A673 (cell line): ENCODE data around the gene TAS1R2. TPM values are rescaled to one million over a fixed set of nuclear protein-coding genes. Genes with fewer than 3 reads are reported as not detected.

ENCODE experiments used
- BruUV-seq: library from RNA; stranded (reverse); fragments of 400-500 nt; replicated peaks from 2 replicates; lab custom pipeline; 2021; lab: Mats Ljungman, UMichigan
- CTCF ChIA-PET: fragments of 300-600 bp; sonication (Branson Sonifier 250); formaldehyde crosslinking; loops from one replicate; lab custom pipeline; 2022; ENCODE audit warnings: antibody characterized with exemption; lab: Charles Lee
- POLR2A ChIA-PET: fragments of 300-600 bp; sonication (Branson Sonifier 250); formaldehyde crosslinking; loops from one replicate; lab custom pipeline; 2022; ENCODE audit warnings: antibody characterized with exemption; ENCODE audit not compliant: low non-redundant PET; lab: Charles Lee
- DNase-seq: peaks from one replicate; pipeline ENCODE4 v3.0.0-alpha.2; 2015; ENCODE audit warnings: low spot score
- H3K27ac ChIP-seq: fragments of 200-600 bp; sonication (generic); 2 replicates; pipeline ENCODE4 v1.5.1; 2016; ENCODE audit warnings: mixed run types, low read depth, mild to moderate bottlenecking, mixed read lengths, antibody characterized with exemption, low read length; ENCODE audit not compliant: poor library complexity, severe bottlenecking
- H3K27me3 ChIP-seq: fragments of 200-600 bp; sonication (generic); replicated peaks from 2 replicates; pipeline ENCODE4 v1.6.1; 2017; ENCODE audit warnings: mixed run types, low read depth, mild to moderate bottlenecking, mixed read lengths, antibody characterized with exemption, low read length; ENCODE audit not compliant: insufficient read depth, poor library complexity
- H3K36me3 ChIP-seq: fragments of 200-600 bp; sonication (generic); 2 replicates; pipeline ENCODE4 v1.6.1; 2016; ENCODE audit warnings: mixed run types, mild to moderate bottlenecking, mixed read lengths, antibody characterized with exemption, low read length; ENCODE audit not compliant: insufficient read depth, poor library complexity, severe bottlenecking
- H3K4me1 ChIP-seq: fragments of 200-600 bp; sonication (generic); 2 replicates; pipeline ENCODE4 v1.6.1; 2017; ENCODE audit warnings: mixed run types, mild to moderate bottlenecking, mixed read lengths, antibody characterized with exemption, low read length; ENCODE audit not compliant: insufficient read depth, poor library complexity, severe bottlenecking
- H3K4me3 ChIP-seq: fragments of 200-600 bp; sonication (generic); 2 replicates; pipeline ENCODE4 v1.5.1; 2016; ENCODE audit warnings: low read depth, mixed run types, mild to moderate bottlenecking, mixed read lengths, low read length; ENCODE audit not compliant: poor library complexity, severe bottlenecking
- H3K9me3 ChIP-seq: fragments of 200-600 bp; sonication (generic); 2 replicates; pipeline ENCODE4 v1.6.1; 2016; ENCODE audit warnings: mixed run types, low read depth, mild to moderate bottlenecking, mixed read lengths, antibody characterized with exemption, low read length; ENCODE audit not compliant: poor library complexity, severe bottlenecking
- CTCF ChIP-seq: fragments of 300-800, 200-600 bp; sonication (generic); conservative IDR thresholded peaks from 2 replicates; pipeline ENCODE4 v1.5.1; 2017; ENCODE audit warnings: low read depth, mild to moderate bottlenecking, antibody characterized with exemption, low read length, moderate library complexity, mixed read lengths
- EZH2 ChIP-seq: fragments of 200-600 bp; sonication (generic); IDR thresholded peaks from 2 replicates; pipeline ENCODE4 v1.6.1; 2017; ENCODE audit warnings: borderline replicate concordance, low read depth, mild to moderate bottlenecking, mixed read lengths, antibody characterized with exemption, low read length; ENCODE audit not compliant: poor library complexity, severe bottlenecking
- intact Hi-C: fragments of 100-400 bp; cut with micrococcal nuclease; formaldehyde crosslinking; loops from one replicate; pipeline ENCODE4 v1.10.0; 2022; ENCODE audit not compliant: unreplicated experiment
- total RNA-seq: library from RNA; stranded (reverse); gene quantifications from 2 replicates; pipeline ENCODE4 v1.2.3, GENCODE V29; 2021

The TAS1R2 gene
- total RNA-seq, 1 experiment from 2014 or later: not detected

- no TSS peak for BruUV-seq
- Histone ChIP-seq H3K9me3 (no peaks in the 10 kb centered on the region), H3K4me1 (peaks cover 20% of the 10 kb centered on the region), H3K4me3 (no peak overlapping the region), H3K27me3 (no peaks in the 10 kb centered on the region), H3K36me3 (no peaks in the 10 kb centered on the region), H3K27ac (peak overlapping the region; percentile 3)
- TF ChIP-seq CTCF (no peak), EZH2 (no peak)
- ChIA-PET POLR2A (no interaction called here), CTCF (interaction anchor here (1.9 kb wide), 1 partner anchor 13 kb away, joined by 10 read pairs; no protein-coding TSS in a partner anchor)
- intact Hi-C loops: loop anchor here (10.0 kb wide), 1 partner anchor 755 kb away; no protein-coding TSS in a partner anchor
- DNase-seq: no peak
Observed at GRCh38 chr1:18899363-18900049, 40.0 kb upstream of the TAS1R2 start.

GRCh38 chr1:18898567-18898966 lies 39.1 kb upstream of the TAS1R2 start:
- Histone ChIP-seq H3K36me3 (no peaks in the 10 kb centered on the region), H3K27ac (no peak overlapping the region), H3K4me3 (no peak overlapping the region), H3K27me3 (no peaks in the 10 kb centered on the region), H3K4me1 (peaks cover 20% of the 10 kb centered on the region), H3K9me3 (no peaks in the 10 kb centered on the region)
- DNase-seq: no peak
- no TSS peak for BruUV-seq
- TF ChIP-seq EZH2: no peak
- no peak for TF ChIP-seq CTCF
- CTCF ChIA-PET: no interaction called here
- intact Hi-C loops: no loop called here
- POLR2A ChIA-PET: no interaction called here

- H3K27ac ChIP-seq: no peak overlapping the region
- TF ChIP-seq CTCF (no peak), EZH2 (no peak)
- no peaks in the 10 kb centered on the region for H3K36me3 ChIP-seq
- POLR2A ChIA-PET: no interaction called here
- no peaks in the 10 kb centered on the region for H3K27me3 ChIP-seq
- H3K4me1 ChIP-seq: peaks cover 4% of the 10 kb centered on the region
- H3K9me3 ChIP-seq: no peaks in the 10 kb centered on the region
- no peak for DNase-seq
- H3K4me3 ChIP-seq: no peak overlapping the region
- no TSS peak for BruUV-seq
- intact Hi-C loops: no loop called here
- CTCF ChIA-PET: no interaction called here
Observed at GRCh38 chr1:18895317-18895716, 35.9 kb upstream of the TAS1R2 start.
